VCaP (cell line): ENCODE results near the gene C1orf226.
"Not testable (repeated sequence)": the region's sequence is repeated elsewhere in the genome, so short reads cannot be mapped to it uniquely, and the experiment has no call there.

Experiments used
- H3K27ac ChIP-seq: fragments of 450-650 bp; 2 replicates; pipeline ENCODE4 v1.5.1; 2017
- TF ChIP-seq, protein P1 (sequence below): fragments of 450-650 bp; conservative IDR thresholded peaks from 2 replicates; pipeline ENCODE4 v1.5.1; 2017; ENCODE audit warnings: mild to moderate bottlenecking, moderate library complexity

Gene C1orf226

DNA sequence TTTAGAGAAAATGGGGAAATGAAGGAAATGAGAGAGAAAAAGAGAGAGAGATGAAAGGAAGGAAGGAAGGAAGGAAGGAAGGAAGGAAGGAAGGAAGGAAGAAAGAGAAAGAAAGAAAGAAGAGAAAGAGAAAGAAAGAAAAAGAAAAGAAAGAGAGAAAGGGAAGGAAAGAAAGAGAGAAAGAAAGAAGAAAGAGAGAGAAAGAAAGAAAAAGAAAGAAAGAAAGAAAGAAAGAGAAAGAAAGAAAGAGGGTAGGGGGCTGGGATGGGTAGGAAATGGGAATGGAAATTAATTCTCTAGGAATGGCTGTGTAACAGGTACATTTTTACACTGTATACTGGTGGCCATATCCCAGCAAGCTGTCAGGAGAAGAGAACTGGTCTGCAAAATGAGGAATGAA lies 34.7 kb downstream of the C1orf226 start:
- TF ChIP-seq, protein P1, sequence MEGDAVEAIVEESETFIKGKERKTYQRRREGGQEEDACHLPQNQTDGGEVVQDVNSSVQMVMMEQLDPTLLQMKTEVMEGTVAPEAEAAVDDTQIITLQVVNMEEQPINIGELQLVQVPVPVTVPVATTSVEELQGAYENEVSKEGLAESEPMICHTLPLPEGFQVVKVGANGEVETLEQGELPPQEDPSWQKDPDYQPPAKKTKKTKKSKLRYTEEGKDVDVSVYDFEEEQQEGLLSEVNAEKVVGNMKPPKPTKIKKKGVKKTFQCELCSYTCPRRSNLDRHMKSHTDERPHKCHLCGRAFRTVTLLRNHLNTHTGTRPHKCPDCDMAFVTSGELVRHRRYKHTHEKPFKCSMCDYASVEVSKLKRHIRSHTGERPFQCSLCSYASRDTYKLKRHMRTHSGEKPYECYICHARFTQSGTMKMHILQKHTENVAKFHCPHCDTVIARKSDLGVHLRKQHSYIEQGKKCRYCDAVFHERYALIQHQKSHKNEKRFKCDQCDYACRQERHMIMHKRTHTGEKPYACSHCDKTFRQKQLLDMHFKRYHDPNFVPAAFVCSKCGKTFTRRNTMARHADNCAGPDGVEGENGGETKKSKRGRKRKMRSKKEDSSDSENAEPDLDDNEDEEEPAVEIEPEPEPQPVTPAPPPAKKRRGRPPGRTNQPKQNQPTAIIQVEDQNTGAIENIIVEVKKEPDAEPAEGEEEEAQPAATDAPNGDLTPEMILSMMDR: no peak

GRCh38 chr1:162416909-162417308 lies 35.4 kb downstream of the C1orf226 start:
- H3K27ac ChIP-seq: no peak overlapping the region
- TF ChIP-seq, protein P1: no peak

More for the DNA sequence above, 34.7 kb downstream of the C1orf226 start:
- H3K27ac ChIP-seq: no peak overlapping the region

DNA sequence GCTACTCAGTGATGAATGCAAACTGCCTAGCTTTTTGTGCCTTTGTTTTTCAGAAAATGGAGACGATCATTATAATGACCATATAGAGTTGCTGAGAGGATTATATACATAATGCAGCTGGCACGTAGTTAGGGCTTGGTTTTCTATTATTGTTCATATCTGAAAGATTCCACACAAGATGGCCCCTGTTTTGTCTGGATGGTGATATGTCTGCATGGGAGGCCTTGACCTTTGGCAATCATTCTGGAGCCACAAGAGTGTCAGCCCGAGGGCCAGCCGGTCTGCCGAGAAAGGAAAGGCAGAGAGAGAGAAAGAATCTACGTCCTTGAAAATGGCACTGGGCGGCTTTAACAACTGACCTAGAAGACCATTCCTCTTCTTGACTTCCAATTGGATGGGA lies 36.1 kb downstream of the C1orf226 start:
- TF ChIP-seq, protein P1: no peak
- H3K27ac ChIP-seq: no peak overlapping the region

GRCh38 chr1:162418584-162418983 lies 37.1 kb downstream of the C1orf226 start:
- H3K27ac ChIP-seq: not testable (repeated sequence)

DNA sequence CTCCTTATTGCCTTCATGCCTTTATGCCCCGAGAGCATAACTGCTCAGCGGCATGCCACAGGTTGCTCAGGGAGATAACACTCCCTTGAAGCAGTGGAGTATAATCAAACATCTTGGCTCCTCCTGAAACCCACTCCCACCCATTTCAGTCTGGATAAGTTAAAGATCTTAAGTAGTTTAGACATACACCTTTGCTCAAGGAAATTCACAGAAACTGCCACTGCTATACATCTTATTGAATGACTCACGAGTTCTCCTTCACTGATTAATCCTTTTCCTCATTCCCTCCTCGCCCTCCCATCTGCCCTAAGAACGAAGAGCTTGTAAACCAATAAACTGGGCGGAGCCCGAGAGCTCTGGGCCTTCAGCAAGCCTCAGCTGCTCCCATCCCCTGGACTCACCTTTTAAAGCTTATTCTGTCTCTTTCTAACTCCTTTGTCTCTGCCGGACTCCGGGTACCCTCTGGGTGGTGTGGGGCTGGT lies 38.0 kb downstream of the C1orf226 start:
- peak overlapping the region; percentile 74; the same call in 1 of the 2 replicates for H3K27ac ChIP-seq

- TF ChIP-seq, protein P1: no peak
- peak overlapping the region; percentile 74 for H3K27ac ChIP-seq
Observed at GRCh38 chr1:162420120-162420519, 38.6 kb downstream of the C1orf226 start.

DNA sequence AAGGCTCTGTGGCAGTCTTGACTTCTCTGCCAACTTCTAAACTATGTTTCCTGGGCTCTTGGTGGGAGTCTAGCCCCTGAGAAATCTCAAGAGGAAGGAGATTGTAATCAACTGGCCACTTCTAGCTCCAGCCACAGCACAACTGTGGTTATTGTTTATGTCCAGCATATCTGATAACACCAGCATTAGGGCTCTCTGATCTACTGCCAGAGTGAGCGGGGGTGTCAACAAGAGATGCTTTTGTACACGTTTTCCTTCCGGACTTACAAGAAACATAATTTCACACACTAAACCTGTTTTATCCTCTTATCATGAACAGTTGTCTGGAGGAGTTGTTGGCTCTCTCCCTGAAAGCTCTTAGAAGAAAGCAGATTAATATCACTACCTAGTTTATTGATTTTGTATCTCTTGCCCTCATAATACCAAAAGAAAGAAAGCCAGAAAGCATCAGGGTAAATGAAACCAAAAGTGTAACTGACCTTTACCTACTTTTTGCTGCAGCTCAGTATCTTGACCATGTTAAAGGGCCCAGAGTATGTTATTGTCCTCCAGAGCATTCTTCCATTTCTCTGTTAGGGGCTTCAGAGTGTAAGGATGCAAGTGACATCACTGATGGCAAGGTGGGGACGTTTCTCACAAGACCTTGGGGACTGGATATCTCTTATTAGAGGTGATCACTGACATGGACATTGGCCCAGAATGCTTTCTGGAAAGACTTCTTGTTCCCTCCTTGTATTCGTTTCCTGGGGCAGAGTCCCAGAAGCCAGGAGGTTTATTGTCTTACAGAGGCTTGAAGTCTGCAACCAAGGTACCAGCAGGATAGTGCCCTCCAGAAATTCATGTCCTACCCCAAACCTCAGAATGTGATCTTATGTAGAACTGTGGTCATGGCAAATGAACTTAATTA lies 40.0 kb downstream of the C1orf226 start:
- H3K27ac ChIP-seq: peak overlapping the region; percentile 74
- TF ChIP-seq, protein P1: no peak

GRCh38 chr1:162422662-162423375 lies 41.3 kb downstream of the C1orf226 start:
- no peak overlapping the region; the same call in 1 of the 2 replicates for H3K27ac ChIP-seq
- TF ChIP-seq, protein P1: no peak
